GM12874 (cell line): ENCODE results near the gene RNPEP.
A peak's percentile ranks its signal among the peaks of the same experiment; 100 is the strongest.

Source experiments
- CTCF ChIP-seq: IDR thresholded peaks from 2 replicates; pipeline ENCODE4 v1.5.1; 2011; ENCODE audit warnings: low read depth, mild to moderate bottlenecking, control low read depth, low read length, moderate library complexity; ENCODE audit not compliant: insufficient read depth

The RNPEP gene

GRCh38 chr1:201989354-201990128 is 7.1 kb downstream of the RNPEP start:
- TF ChIP-seq CTCF, result no peak

GRCh38 chr1:201990427-201990826 is 8.0 kb downstream of the RNPEP start:
- TF ChIP-seq CTCF, result no peak

- peak; percentile 75 for TF ChIP-seq CTCF
Measured at GRCh38 chr1:201999625-202000238, 17.3 kb downstream of the RNPEP start.

- TF ChIP-seq CTCF, result no peak
Measured at GRCh38 chr1:202002507-202002906, 20.1 kb downstream of the RNPEP start.

GRCh38 chr1:202004711-202005110 is 22.3 kb downstream of the RNPEP start:
- no peak for TF ChIP-seq CTCF

GRCh38 chr1:202005958-202006357 is 23.5 kb downstream of the RNPEP start:
- TF ChIP-seq CTCF, result no peak

- TF ChIP-seq CTCF, result no peak
Measured at GRCh38 chr1:202007304-202007703, 24.9 kb downstream of the RNPEP start.
